ENCODE data around the gene RAMP2. TPM values are rescaled to one million over a fixed set of nuclear protein-coding genes. Genes with fewer than 3 reads are reported as not detected.

Gene RAMP2
- total and polyA plus RNA-seq, 2 experiments from 2014 or later: 2.4 to 3.7 TPM

DNA sequence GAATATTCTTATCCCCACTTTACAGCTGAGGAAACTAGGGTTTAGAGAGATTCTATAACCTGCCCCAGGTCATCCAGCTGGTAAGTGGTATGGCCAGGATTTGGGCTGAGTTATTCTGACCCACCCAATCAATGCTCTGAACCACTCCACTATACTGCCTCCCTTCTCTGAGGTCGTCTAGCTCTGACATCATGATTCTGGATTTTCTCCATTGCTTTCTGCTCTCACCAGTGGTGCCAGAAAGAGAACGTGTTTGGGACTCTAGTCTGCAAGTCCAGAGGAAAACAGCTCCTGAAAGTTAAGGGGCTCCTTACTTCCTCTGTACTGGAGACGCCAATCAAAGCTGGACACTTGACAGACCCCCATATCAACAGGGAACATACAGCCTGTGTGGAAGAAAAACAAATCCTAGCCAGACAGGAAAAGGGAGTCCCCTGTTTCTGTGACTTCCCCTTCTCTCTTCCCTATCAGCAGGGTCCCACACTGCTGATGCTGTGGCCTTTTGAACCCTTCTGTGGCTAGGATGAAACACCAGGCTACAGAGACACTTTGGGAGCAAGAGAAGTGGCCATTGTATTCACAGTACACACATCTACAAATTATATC is 10.2 kb upstream of the RAMP2 start:
- no peaks in the 10 kb centered on the region for H3K36me3 ChIP-seq (ENCODE audit: low read depth)
- H3K4me3 ChIP-seq: no peak overlapping the region
- in situ Hi-C loops (cut with MboI): no loop called here
- H3K9ac ChIP-seq: no peak overlapping the region
- H3K79me2 ChIP-seq (ENCODE audit: insufficient read depth): no peaks in the 10 kb centered on the region
- H3K9me2 ChIP-seq (ENCODE audit: insufficient read depth): no peaks in the 10 kb centered on the region
- no peaks in the 10 kb centered on the region for H3K27me3 ChIP-seq (replicated peaks; ENCODE audit: insufficient read depth)
- no peak overlapping the region for H3K4me2 ChIP-seq (ENCODE audit: unreplicated experiment)
- 18 to 19% methylated on average over 3 of the region's 3 CpGs for WGBS, 2 experiments (ENCODE audit: low coverage in 1 of 2, low lambda C conversion rate in 2 of 2, missing lambda C conversion rate in 2 of 2)
- no peak overlapping the region for H3K27ac ChIP-seq
- no peaks in the 10 kb centered on the region for H3K9me3 ChIP-seq (ENCODE audit: low read depth)
- H4K20me1 ChIP-seq (ENCODE audit: insufficient read depth): no peaks in the 10 kb centered on the region
- no peaks in the 10 kb centered on the region for H3F3A ChIP-seq (ENCODE audit: insufficient read depth)
- DNase-seq: no peak
- H3K4me1 ChIP-seq (ENCODE audit: insufficient read depth): no peaks in the 10 kb centered on the region
- H2AFZ ChIP-seq: no peak overlapping the region
- TF ChIP-seq EZH2phosphoT487 (IDR thresholded peaks at IDR 0.05; ENCODE audit: insufficient read depth, low read depth) (no peak), EZH2 (IDR thresholded peaks at IDR 0.05; ENCODE audit: insufficient read depth, poor library complexity, severe bottlenecking) (no peak)

DNA sequence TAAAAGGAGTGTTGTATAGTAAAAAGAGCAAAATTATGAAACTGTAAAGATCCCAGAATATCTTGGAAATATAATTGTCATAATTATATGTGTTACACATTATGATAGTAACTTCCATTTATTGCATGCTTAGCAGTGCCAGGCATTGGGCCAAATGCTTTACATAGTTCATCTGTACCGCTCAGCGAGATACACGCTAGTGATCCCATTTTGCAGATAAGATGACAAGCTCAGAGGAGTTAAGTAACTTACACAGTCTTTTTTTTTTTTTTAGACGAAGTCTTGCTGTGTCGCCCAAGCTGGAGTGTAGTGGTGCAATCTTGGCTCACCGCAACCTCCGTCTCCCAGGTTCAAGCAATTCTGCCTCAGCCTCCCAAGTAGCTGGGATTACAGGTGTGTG is 9.4 kb upstream of the RAMP2 start:
- no peak for DNase-seq
- Histone ChIP-seq H4K20me1 (ENCODE audit: insufficient read depth) (no peaks in the 10 kb centered on the region), H3K4me1 (ENCODE audit: insufficient read depth) (no peaks in the 10 kb centered on the region), H3K79me2 (ENCODE audit: insufficient read depth) (no peaks in the 10 kb centered on the region), H3K9me3 (ENCODE audit: low read depth) (no peaks in the 10 kb centered on the region), H3K36me3 (ENCODE audit: low read depth) (no peaks in the 10 kb centered on the region), H2AFZ (no peak overlapping the region), H3K4me2 (ENCODE audit: unreplicated experiment) (no peak overlapping the region), H3K9me2 (ENCODE audit: insufficient read depth) (no peaks in the 10 kb centered on the region), H3K9ac (no peak overlapping the region), H3K27ac (no peak overlapping the region), H3K4me3 (no peak overlapping the region), H3K27me3 (replicated peaks; ENCODE audit: insufficient read depth) (no peaks in the 10 kb centered on the region), H3F3A (ENCODE audit: insufficient read depth) (no peaks in the 10 kb centered on the region)
- in situ Hi-C loops (cut with MboI): no loop called here
- no peak for TF ChIP-seq EZH2 (IDR thresholded peaks at IDR 0.05; ENCODE audit: insufficient read depth, poor library complexity, severe bottlenecking)
- no peak for TF ChIP-seq EZH2phosphoT487 (IDR thresholded peaks at IDR 0.05; ENCODE audit: insufficient read depth, low read depth)
- WGBS, 2 experiments (ENCODE audit: low coverage in 1 of 2, low lambda C conversion rate in 2 of 2, missing lambda C conversion rate in 2 of 2): 72 to 78% methylated on average over 7 of the region's 7 CpGs

DNA sequence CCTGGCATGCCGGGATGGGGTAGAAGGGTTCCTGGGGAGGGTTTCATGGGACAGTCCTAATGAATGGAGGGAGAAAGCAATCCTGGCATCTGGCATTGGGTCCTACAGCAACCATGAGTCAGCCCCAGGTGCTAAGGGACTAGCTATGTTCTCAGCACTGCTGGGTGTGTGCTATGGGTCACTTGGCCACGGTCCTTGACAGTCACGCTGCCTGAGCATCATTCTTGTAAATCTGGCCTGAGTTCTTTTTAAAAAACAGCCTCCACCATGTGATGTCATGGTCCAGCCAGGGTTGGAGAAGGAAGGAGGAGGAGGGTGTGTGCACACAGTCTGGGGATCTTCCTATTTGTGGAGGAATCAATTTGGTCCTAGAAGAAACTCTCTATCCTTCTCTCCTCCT is 6.2 kb upstream of the RAMP2 start:
- no peaks in the 10 kb centered on the region for H3K36me3 ChIP-seq (ENCODE audit: low read depth)
- 17 to 34% methylated on average over 3 of the region's 3 CpGs for WGBS, 2 experiments (ENCODE audit: low coverage in 1 of 2, low lambda C conversion rate in 2 of 2, missing lambda C conversion rate in 2 of 2)
- no peak overlapping the region for H3K4me3 ChIP-seq
- in situ Hi-C loops (cut with MboI): no loop called here
- no peaks in the 10 kb centered on the region for H4K20me1 ChIP-seq (ENCODE audit: insufficient read depth)
- no peaks in the 10 kb centered on the region for H3K4me1 ChIP-seq (ENCODE audit: insufficient read depth)
- H3K9me3 ChIP-seq (ENCODE audit: low read depth): no peaks in the 10 kb centered on the region
- no peaks in the 10 kb centered on the region for H3K79me2 ChIP-seq (ENCODE audit: insufficient read depth)
- peaks cover 13% of the 10 kb centered on the region for H3K27me3 ChIP-seq (replicated peaks; ENCODE audit: insufficient read depth)
- peak; percentile 70 for DNase-seq
- no peak overlapping the region for H3K9ac ChIP-seq
- no peak overlapping the region for H3K4me2 ChIP-seq (ENCODE audit: unreplicated experiment)
- no peak overlapping the region for H3K27ac ChIP-seq
- no peaks in the 10 kb centered on the region for H3F3A ChIP-seq (ENCODE audit: insufficient read depth)
- no peaks in the 10 kb centered on the region for H3K9me2 ChIP-seq (ENCODE audit: insufficient read depth)
- TF ChIP-seq EZH2 (IDR thresholded peaks at IDR 0.05; ENCODE audit: insufficient read depth, poor library complexity, severe bottlenecking) (no peak), EZH2phosphoT487 (IDR thresholded peaks at IDR 0.05; ENCODE audit: insufficient read depth, low read depth) (no peak)
- H2AFZ ChIP-seq: no peak overlapping the region

DNA sequence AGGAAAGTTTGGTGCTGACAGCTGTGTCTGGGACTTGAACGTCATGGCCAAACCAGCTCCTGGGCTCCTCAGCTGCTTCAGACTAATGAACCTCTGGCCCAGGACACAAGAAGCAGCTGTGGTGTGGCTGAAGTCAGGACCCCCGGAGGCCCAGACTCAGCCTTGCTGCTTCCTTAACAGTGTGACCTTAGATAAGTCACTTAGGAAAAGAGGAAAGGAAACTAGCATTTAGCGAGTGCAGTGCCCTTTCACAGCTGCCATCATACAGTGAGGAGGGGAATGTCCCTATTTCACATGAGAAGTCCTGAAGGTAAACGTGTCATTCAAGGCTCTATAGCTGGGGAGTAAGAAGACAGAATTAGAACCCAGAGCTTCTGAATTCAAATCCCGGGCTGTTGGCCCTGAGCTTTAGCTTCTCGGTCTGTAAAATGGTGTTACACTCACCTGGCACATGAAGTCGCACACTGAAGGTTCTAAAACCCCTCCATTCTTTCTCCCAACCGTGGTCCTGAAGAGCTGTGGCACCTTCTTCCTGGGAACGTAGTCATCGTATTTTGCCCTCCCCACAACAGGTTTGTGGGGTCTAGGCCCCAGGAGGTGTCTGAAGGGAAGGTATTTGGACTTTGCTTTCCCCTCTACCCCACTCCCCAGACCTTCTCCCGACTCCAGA is 910 bp upstream of the RAMP2 start:
- in situ Hi-C loops (cut with MboI): no loop called here
- Histone ChIP-seq H2AFZ (no peak overlapping the region), H4K20me1 (ENCODE audit: insufficient read depth) (no peaks in the 10 kb centered on the region), H3K27ac (no peak overlapping the region), H3K4me3 (no peak overlapping the region), H3K36me3 (ENCODE audit: low read depth) (no peaks in the 10 kb centered on the region), H3K79me2 (ENCODE audit: insufficient read depth) (no peaks in the 10 kb centered on the region), H3K9ac (no peak overlapping the region), H3K4me1 (ENCODE audit: insufficient read depth) (no peaks in the 10 kb centered on the region), H3K9me3 (ENCODE audit: low read depth) (no peaks in the 10 kb centered on the region), H3F3A (ENCODE audit: insufficient read depth) (no peaks in the 10 kb centered on the region), H3K27me3 (replicated peaks; ENCODE audit: insufficient read depth) (peaks cover 30% of the 10 kb centered on the region), H3K9me2 (ENCODE audit: insufficient read depth) (no peaks in the 10 kb centered on the region), H3K4me2 (ENCODE audit: unreplicated experiment) (no peak overlapping the region)
- DNase-seq: no peak
- TF ChIP-seq EZH2phosphoT487 (IDR thresholded peaks at IDR 0.05; ENCODE audit: insufficient read depth, low read depth) (no peak), EZH2 (IDR thresholded peaks at IDR 0.05; ENCODE audit: insufficient read depth, poor library complexity, severe bottlenecking) (no peak)
- WGBS, 2 experiments (ENCODE audit: low coverage in 1 of 2, low lambda C conversion rate in 2 of 2, missing lambda C conversion rate in 2 of 2): 66 to 68% methylated on average over 11 of the region's 11 CpGs
